A673 (cell line): ENCODE measurements around the gene FHIT. TPM values are rescaled to one million over a fixed set of nuclear protein-coding genes. Genes with fewer than 3 reads are reported as not detected.

ENCODE experiments used
- BruUV-seq: library from RNA; stranded (reverse); fragments of 400-500 nt; replicated peaks from 2 replicates; lab custom pipeline; 2021; lab: Mats Ljungman, UMichigan
- CTCF ChIA-PET: fragments of 300-600 bp; sonication (Branson Sonifier 250); formaldehyde crosslinking; loops from one replicate; lab custom pipeline; 2022; ENCODE audit warnings: antibody characterized with exemption; lab: Charles Lee
- POLR2A ChIA-PET: fragments of 300-600 bp; sonication (Branson Sonifier 250); formaldehyde crosslinking; loops from one replicate; lab custom pipeline; 2022; ENCODE audit warnings: antibody characterized with exemption; ENCODE audit not compliant: low non-redundant PET; lab: Charles Lee
- DNase-seq: peaks from one replicate; pipeline ENCODE4 v3.0.0-alpha.2; 2015; ENCODE audit warnings: low spot score
- H3K27ac ChIP-seq: fragments of 200-600 bp; sonication (generic); 2 replicates; pipeline ENCODE4 v1.5.1; 2016; ENCODE audit warnings: mixed run types, low read depth, mild to moderate bottlenecking, mixed read lengths, antibody characterized with exemption, low read length; ENCODE audit not compliant: poor library complexity, severe bottlenecking
- H3K27me3 ChIP-seq: fragments of 200-600 bp; sonication (generic); replicated peaks from 2 replicates; pipeline ENCODE4 v1.6.1; 2017; ENCODE audit warnings: mixed run types, low read depth, mild to moderate bottlenecking, mixed read lengths, antibody characterized with exemption, low read length; ENCODE audit not compliant: insufficient read depth, poor library complexity
- H3K36me3 ChIP-seq: fragments of 200-600 bp; sonication (generic); 2 replicates; pipeline ENCODE4 v1.6.1; 2016; ENCODE audit warnings: mixed run types, mild to moderate bottlenecking, mixed read lengths, antibody characterized with exemption, low read length; ENCODE audit not compliant: insufficient read depth, poor library complexity, severe bottlenecking
- H3K4me1 ChIP-seq: fragments of 200-600 bp; sonication (generic); 2 replicates; pipeline ENCODE4 v1.6.1; 2017; ENCODE audit warnings: mixed run types, mild to moderate bottlenecking, mixed read lengths, antibody characterized with exemption, low read length; ENCODE audit not compliant: insufficient read depth, poor library complexity, severe bottlenecking
- H3K4me3 ChIP-seq: fragments of 200-600 bp; sonication (generic); 2 replicates; pipeline ENCODE4 v1.5.1; 2016; ENCODE audit warnings: low read depth, mixed run types, mild to moderate bottlenecking, mixed read lengths, low read length; ENCODE audit not compliant: poor library complexity, severe bottlenecking
- H3K9me3 ChIP-seq: fragments of 200-600 bp; sonication (generic); 2 replicates; pipeline ENCODE4 v1.6.1; 2016; ENCODE audit warnings: mixed run types, low read depth, mild to moderate bottlenecking, mixed read lengths, antibody characterized with exemption, low read length; ENCODE audit not compliant: poor library complexity, severe bottlenecking
- CTCF ChIP-seq: fragments of 300-800, 200-600 bp; sonication (generic); conservative IDR thresholded peaks from 2 replicates; pipeline ENCODE4 v1.5.1; 2017; ENCODE audit warnings: low read depth, mild to moderate bottlenecking, antibody characterized with exemption, low read length, moderate library complexity, mixed read lengths
- EZH2 ChIP-seq: fragments of 200-600 bp; sonication (generic); IDR thresholded peaks from 2 replicates; pipeline ENCODE4 v1.6.1; 2017; ENCODE audit warnings: borderline replicate concordance, low read depth, mild to moderate bottlenecking, mixed read lengths, antibody characterized with exemption, low read length; ENCODE audit not compliant: poor library complexity, severe bottlenecking
- intact Hi-C: fragments of 100-400 bp; cut with micrococcal nuclease; formaldehyde crosslinking; loops from one replicate; pipeline ENCODE4 v1.10.0; 2022; ENCODE audit not compliant: unreplicated experiment
- total RNA-seq: library from RNA; stranded (reverse); gene quantifications from 2 replicates; pipeline ENCODE4 v1.2.3, GENCODE V29; 2021

Gene FHIT
- total RNA-seq, 1 experiment from 2014 or later, result not detected

GRCh38 chr3:60917141-60917540, 334.1 kb downstream of the FHIT start:
- H3K27me3 ChIP-seq, result no peaks in the 10 kb centered on the region
- H3K4me3 ChIP-seq, result no peak overlapping the region
- POLR2A ChIA-PET, result no interaction called here
- DNase-seq, result no peak
- intact Hi-C loops, result no loop called here
- no peaks in the 10 kb centered on the region for H3K36me3 ChIP-seq
- CTCF ChIA-PET, result no interaction called here
- no peaks in the 10 kb centered on the region for H3K9me3 ChIP-seq
- no peaks in the 10 kb centered on the region for H3K4me1 ChIP-seq
- no peak for TF ChIP-seq CTCF
- no peak for TF ChIP-seq EZH2
- no TSS peak for BruUV-seq
- no peak overlapping the region for H3K27ac ChIP-seq

GRCh38 chr3:60916546-60916945, 334.7 kb downstream of the FHIT start:
- intact Hi-C loops, result no loop called here
- Histone ChIP-seq H3K27me3 (no peaks in the 10 kb centered on the region), H3K4me1 (no peaks in the 10 kb centered on the region), H3K27ac (no peak overlapping the region), H3K9me3 (no peaks in the 10 kb centered on the region), H3K4me3 (no peak overlapping the region), H3K36me3 (no peaks in the 10 kb centered on the region)
- no peak for DNase-seq
- CTCF ChIA-PET, result no interaction called here
- BruUV-seq, result no TSS peak
- POLR2A ChIA-PET, result no interaction called here
- TF ChIP-seq EZH2, result no peak
- no peak for TF ChIP-seq CTCF

- TF ChIP-seq EZH2 (no peak), CTCF (no peak)
- H3K27ac ChIP-seq, result no peak overlapping the region
- no peaks in the 10 kb centered on the region for H3K27me3 ChIP-seq
- CTCF ChIA-PET, result no interaction called here
- intact Hi-C loops, result no loop called here
- no peaks in the 10 kb centered on the region for H3K36me3 ChIP-seq
- no peaks in the 10 kb centered on the region for H3K9me3 ChIP-seq
- no peak for DNase-seq
- no peak overlapping the region for H3K4me3 ChIP-seq
- no peaks in the 10 kb centered on the region for H3K4me1 ChIP-seq
- no TSS peak for BruUV-seq
- POLR2A ChIA-PET, result no interaction called here
Observed at GRCh38 chr3:60913474-60913873, 337.8 kb downstream of the FHIT start.
